ENCODE measurements around the gene MAN2B2.

- TF ChIP-seq CTCF (IDR thresholded peaks at IDR 0.05) (no peak), REST (IDR thresholded peaks at IDR 0.05; ENCODE audit: insufficient read depth in 1 of 2, low read depth in 2 of 2, low read length in 1 of 2) (no peak), POLR2AphosphoS5 (IDR thresholded peaks at IDR 0.05; ENCODE audit: low read depth, low read length) (no peak), TCF7L2 (IDR thresholded peaks at IDR 0.05; ENCODE audit: low read depth, low read length) (no peak), SIN3A (IDR thresholded peaks at IDR 0.05; ENCODE audit: borderline replicate concordance, insufficient read depth, low read depth, low read length) (no peak)
These were observed 96.7 kb downstream of the MAN2B2 start for GRCh38 chr4:6671648-6672047.

Data from Panc1 (cell line).